ENCODE data around the gene HMCN1. TPM values are rescaled to one million over a fixed set of nuclear protein-coding genes. Genes with fewer than 3 reads are reported as not detected.

The HMCN1 gene
- total RNA-seq, 1 donor from 2014 or later: 2.2 TPM

GRCh38 chr1:186073697-186074096 is 339.5 kb downstream of the HMCN1 start:
- DNase-seq (ENCODE audit: low read depth): no peak

GRCh38 chr1:186076006-186076405 is 341.8 kb downstream of the HMCN1 start:
- DNase-seq (ENCODE audit: low read depth): no peak

- no peak for DNase-seq (ENCODE audit: low read depth)
Measured at GRCh38 chr1:186078245-186078644, 344.1 kb downstream of the HMCN1 start.

GRCh38 chr1:186079084-186079684 is 345.0 kb downstream of the HMCN1 start:
- DNase-seq (ENCODE audit: low read depth): no peak

- DNase-seq (ENCODE audit: low read depth): peak; percentile 75
Measured at GRCh38 chr1:186082235-186082937, 348.2 kb downstream of the HMCN1 start.

GRCh38 chr1:186086583-186086982 is 352.4 kb downstream of the HMCN1 start:
- DNase-seq (ENCODE audit: low read depth): no peak

- no peak for DNase-seq (ENCODE audit: low read depth)
Measured at GRCh38 chr1:186089940-186090339, 355.7 kb downstream of the HMCN1 start.

- DNase-seq (ENCODE audit: low read depth): peak; percentile 73
Measured at GRCh38 chr1:186091222-186091720, 357.1 kb downstream of the HMCN1 start.

GRCh38 chr1:186093437-186093836 is 359.2 kb downstream of the HMCN1 start:
- DNase-seq (ENCODE audit: low read depth): no peak

GRCh38 chr1:186094172-186094571 is 360.0 kb downstream of the HMCN1 start:
- DNase-seq (ENCODE audit: low read depth): no peak

GRCh38 chr1:186099336-186100104 is 365.3 kb downstream of the HMCN1 start:
- DNase-seq (ENCODE audit: low read depth): no peak

- no peak for DNase-seq (ENCODE audit: low read depth)
Measured at GRCh38 chr1:186102107-186102506, 367.9 kb downstream of the HMCN1 start.

- peak; percentile 33 for DNase-seq (ENCODE audit: low read depth)
Measured at GRCh38 chr1:186102547-186103148, 368.5 kb downstream of the HMCN1 start.

- no peak for DNase-seq (ENCODE audit: low read depth)
Measured at GRCh38 chr1:186104459-186104858, 370.3 kb downstream of the HMCN1 start.

GRCh38 chr1:186112280-186112679 is 378.1 kb downstream of the HMCN1 start:
- no peak for DNase-seq (ENCODE audit: low read depth)

GRCh38 chr1:186113461-186113860 is 379.3 kb downstream of the HMCN1 start:
- DNase-seq (ENCODE audit: low read depth): no peak

GRCh38 chr1:186118724-186119123 is 384.5 kb downstream of the HMCN1 start:
- DNase-seq (ENCODE audit: low read depth): no peak

- no peak for DNase-seq (ENCODE audit: low read depth)
Measured at GRCh38 chr1:186122837-186123236, 388.6 kb downstream of the HMCN1 start.

GRCh38 chr1:186125035-186125434 is 390.8 kb downstream of the HMCN1 start:
- no peak for DNase-seq (ENCODE audit: low read depth)

- no peak for DNase-seq (ENCODE audit: low read depth)
Measured at GRCh38 chr1:186125511-186125910, 391.3 kb downstream of the HMCN1 start.

- DNase-seq (ENCODE audit: low read depth): no peak
Measured at GRCh38 chr1:186129758-186130157, 395.6 kb downstream of the HMCN1 start.

- DNase-seq (ENCODE audit: low read depth): no peak
Measured at GRCh38 chr1:186139115-186139514, 404.9 kb downstream of the HMCN1 start.
